Heart left ventricle (tissue), 16 donors: ENCODE data around the gene COA6. TPM values are rescaled to one million over a fixed set of nuclear protein-coding genes. Genes with fewer than 3 reads are reported as not detected.
"Not testable (repeated sequence)": the region's sequence is repeated elsewhere in the genome, so short reads cannot be mapped to it uniquely, and the experiment has no call there.

Experiments
- ATAC-seq, 4 donors: fragments of 200-7000 bp; cut with Tn5 transposase; one replicate each; pipeline ENCODE4 v1.9.1; 2020 to 2022; ENCODE audit warnings: moderate library complexity in 4 of 4, mild to moderate bottlenecking in 3 of 4, moderate number of reproducible peaks in 1 of 4
- DNase-seq, 5 donors: peaks; one replicate each; pipeline ENCODE4 v3.0.0-alpha.2; 2020
- H3K27ac ChIP-seq, 12 donors: fragments of 200-600 bp; sonication (generic) in 4 of 12; one replicate each; pipeline versions ENCODE4 v1.5.0 to v1.8.0; 2016 to 2022; ENCODE audit warnings: mild to moderate bottlenecking in 2 of 12
- H3K27me3 ChIP-seq, 9 donors: fragments of 200-600 bp; sonication (generic) in 2 of 9; one replicate each; pipeline versions ENCODE4 v1.5.1 to v1.8.0; 2016 to 2022; ENCODE audit warnings: mild to moderate bottlenecking in 3 of 9
- H3K36me3 ChIP-seq, 9 donors: fragments of 200-600 bp; sonication (generic) in 2 of 9; one replicate each; pipeline versions ENCODE4 v1.5.0 to v1.8.0; 2018 to 2022; ENCODE audit warnings: mild to moderate bottlenecking in 2 of 9
- H3K4me1 ChIP-seq, 12 donors: fragments of 200-600 bp; sonication (generic) in 4 of 12; one replicate each; pipeline versions ENCODE4 v1.5.0 to v1.8.0; 2016 to 2022; ENCODE audit warnings: mild to moderate bottlenecking in 3 of 12
- H3K4me3 ChIP-seq, 12 donors: fragments of 200-600 bp; sonication (generic) in 4 of 12; one replicate each; pipeline versions ENCODE4 v1.5.0 to v1.8.0; 2017 to 2022; ENCODE audit warnings: mild to moderate bottlenecking in 9 of 12, moderate library complexity in 4 of 12
- H3K9me3 ChIP-seq, 12 donors: fragments of 200-600 bp; sonication (generic) in 4 of 12; one replicate each; pipeline versions ENCODE4 v1.5.0 to v1.8.0; 2016 to 2022; ENCODE audit warnings: mild to moderate bottlenecking in 1 of 12
- CTCF ChIP-seq, 12 donors: fragments of 200-600 bp; sonication (generic) in 4 of 12; IDR thresholded peaks; one replicate each; pipeline versions ENCODE4 v1.5.0 to v1.8.0; 2018 to 2022; ENCODE audit warnings: antibody characterized with exemption in 12 of 12, mild to moderate bottlenecking in 5 of 12
- POLR2A ChIP-seq, 2 donors: fragments of 450-650 bp; IDR thresholded peaks; one replicate each; pipeline ENCODE4 v1.6.1; 2017; ENCODE audit warnings: antibody characterized with exemption in 2 of 2, mild to moderate bottlenecking in 2 of 2, moderate library complexity in 2 of 2
- WGBS, 4 donors: extraction: QIAGEN DNeasy Blood & Tissue Kit in 2 of 4; methylation state at CpG; one replicate each; pipeline versions ENCODE4 v1.1.5 to v1.1.7; 2013 to 2018; 5-methylcytosine and 5-hydroxymethylcytosine counted together
- intact Hi-C, 10 donors: fragments of 100-400 bp; cut with DNase I; formaldehyde crosslinking; loops; one replicate each; pipeline versions ENCODE4 v1.11.1 to v1.14.2; 2022
- polyA plus RNA-seq, 2 donors: library from polyadenylated mRNA; stranded (reverse); fragments of 200-250 nt; gene quantifications; one replicate each; pipeline ENCODE4 v1.2.3, GENCODE V29; 2013
- total RNA-seq, 9 donors: library from RNA; depleted of rRNA in 2 of 9; stranded (reverse); fragments of >200 nt in 2 of 9; fragmentation: NEBNext Ultra II Directional in 3 of 9; extraction: Animal tissue kit (Norgen Biotek cat#: 25700) in 3 of 9; gene quantifications; one replicate each; pipeline versions ENCODE4 v1.1.0 to v1.2.4, GENCODE V29; 2016 to 2023
- donor health status: ischemic (EF 13 %, LVEDD 7.1; RV severe dilation, severe dysfunction).
- donor health status: healthy with polysubstance abuse.
- donor health status: DM: no; HTN: yes; CAD: no.
- donor health status: DM: no; HTN: no; CAD: no.
- donor health status: ischemic (EF 25% LVEDD 6.9; RV normal size, moderate dysfunction).
- donor health status: ischemic (EF 25% LVEDD 5.7; RV mildly dilated, moderate dysfunction).
- donor health status: healthy.
- donor health status: DM: yes; HTN: yes; CAD: no.
- donor health status: ischemic (EF 35%, LVEDD 5.7; RV mildly dilated, moderate dysfunction).
- donor health status: nonischemic (EF 11% LVEDD 7.7; RV severe dilation, severe dysfunction).
- donor health status: DM: yes; HTN: yes; CAD: no.
- donor health status: PGD.
- donor health status: ischemic (EF 29% LVEDD 5.4; RV normal size, mild dysfunction).
- donor health status: nonischemic (EF 23%, LVEDD 6.1; RV moderate dilation, normal function).

Gene COA6
- total and polyA plus RNA-seq, 11 donors, result 25.5 to 133 (median 33.3) TPM

DNA sequence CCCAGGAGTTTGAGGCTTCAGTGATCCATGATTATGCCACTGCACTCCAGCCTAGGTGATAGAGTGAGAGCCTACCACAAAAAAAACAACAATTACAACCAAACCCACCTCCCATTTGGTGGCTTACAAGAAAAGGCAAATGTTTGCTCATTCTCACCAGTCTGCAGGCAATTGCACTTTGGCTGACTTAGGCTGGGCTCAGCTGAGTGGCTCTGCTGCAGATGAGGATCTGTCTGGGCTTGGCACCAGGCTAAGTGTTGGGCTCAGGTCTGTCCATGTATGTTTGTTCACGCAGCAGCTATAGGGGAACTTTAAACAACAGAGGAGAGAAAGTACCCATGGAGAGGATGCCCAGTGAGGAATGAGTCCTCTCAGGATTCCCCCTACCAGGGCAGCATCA, 28.0 kb upstream of the COA6 start:
- Histone ChIP-seq H3K4me3 (no peak overlapping the region), H3K36me3 (no peaks in the 10 kb centered on the region), H3K27ac (no peak overlapping the region), H3K9me3 (peaks cover 0 to 13% (median 0%) of the 10 kb centered on the region in 12 donors), H3K27me3 (peaks cover 0 to 18% (median 0%) of the 10 kb centered on the region in 9 donors), H3K4me1 (no peaks in the 10 kb centered on the region)
- intact Hi-C loops, result no loop called here
- DNase-seq (no peak), ATAC-seq (no peak)
- WGBS, 4 donors, result 88 to 100% (median 98%) methylated on average over 1 of the region's 1 CpG
- TF ChIP-seq POLR2A (IDR thresholded peaks at IDR 0.05), result no peak
- no peak for TF ChIP-seq CTCF (IDR thresholded peaks at IDR 0.05)

GRCh38 chr1:234348964-234349363, 24.3 kb upstream of the COA6 start:
- no peaks in the 10 kb centered on the region for H3K36me3 ChIP-seq
- H3K27me3 ChIP-seq, result peaks cover 0 to 18% (median 0%) of the 10 kb centered on the region in 9 donors
- no peak overlapping the region for H3K27ac ChIP-seq
- no peak for TF ChIP-seq CTCF (IDR thresholded peaks at IDR 0.05)
- ATAC-seq (no peak), DNase-seq (no peak)
- 47 to 65% (median 54%) methylated on average over 4 of the region's 4 CpGs for WGBS, 4 donors
- H3K4me3 ChIP-seq, result no peak overlapping the region
- peaks cover 0 to 9% (median 0%) of the 10 kb centered on the region in 12 donors for H3K9me3 ChIP-seq
- intact Hi-C loops, result loop anchor here in 1 of 10 donors (2.0 kb wide), 1 partner anchor 46 kb away; no protein-coding TSS in a partner anchor
- no peaks in the 10 kb centered on the region for H3K4me1 ChIP-seq

DNA sequence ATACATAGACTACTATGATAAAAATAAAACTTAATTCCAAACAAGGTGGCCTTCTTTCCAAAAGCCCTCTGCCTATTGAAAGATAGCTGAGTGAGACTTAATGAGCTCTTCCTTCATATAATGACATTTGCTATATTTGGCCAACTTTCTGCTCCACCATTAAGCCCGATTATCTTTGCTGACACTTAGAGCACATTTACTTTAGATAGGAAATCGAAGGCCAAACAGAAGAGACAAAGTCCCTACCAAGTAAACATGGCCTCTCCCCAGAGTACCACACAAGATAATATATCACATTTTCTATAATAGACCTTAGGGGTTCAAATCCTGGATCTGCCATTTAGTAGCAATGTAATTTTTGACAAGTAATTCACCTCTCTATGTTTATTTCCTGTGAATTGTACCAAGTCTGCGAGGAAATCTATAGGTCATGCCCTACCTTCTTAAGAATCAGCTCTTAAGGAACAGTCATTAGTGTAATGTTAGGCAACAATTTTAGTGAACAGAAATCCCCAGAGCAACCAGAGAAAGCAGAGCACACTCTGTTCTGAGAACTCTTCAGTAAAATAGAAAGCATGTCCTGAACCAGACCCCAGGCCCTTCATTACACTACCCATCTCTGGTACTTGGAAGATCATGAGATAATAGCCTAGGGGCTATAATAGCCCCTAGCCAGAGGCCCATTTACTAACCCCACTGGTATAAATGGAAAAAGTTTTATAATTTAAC, 17.3 kb upstream of the COA6 start:
- TF ChIP-seq POLR2A (IDR thresholded peaks at IDR 0.05) (no peak), CTCF (IDR thresholded peaks at IDR 0.05) (no peak)
- 61 to 78% (median 72%) methylated on average over 3 of the region's 3 CpGs for WGBS, 4 donors
- Histone ChIP-seq H3K9me3 (peaks cover 0 to 5% (median 0%) of the 10 kb centered on the region in 12 donors), H3K27ac (no peak overlapping the region), H3K4me3 (no peak overlapping the region), H3K4me1 (no peaks in the 10 kb centered on the region), H3K27me3 (peaks cover 0 to 25% (median 0%) of the 10 kb centered on the region in 9 donors), H3K36me3 (no peaks in the 10 kb centered on the region)
- intact Hi-C loops, result no loop called here
- ATAC-seq (no peak), DNase-seq (no peak)

- H3K36me3 ChIP-seq, intact Hi-C loops, H3K4me1 ChIP-seq, H3K9me3 ChIP-seq, H3K27ac ChIP-seq: not testable (repeated sequence)
- peaks cover 0 to 25% (median 0%) of the 10 kb centered on the region in 9 donors for H3K27me3 ChIP-seq
- H3K4me3 ChIP-seq, result peak overlapping the region in 8 of 12 donors; percentile 24 to 42 (median 32)
- ATAC-seq (peak in 2 of 4 donors; percentile 33 to 61), DNase-seq (peak in 1 of 5 donors; percentile 63)
- WGBS, 4 donors, result 45 to 60% (median 51%) methylated on average over 35 of the region's 35 CpGs
These were observed 16.5 kb upstream of the COA6 start for GRCh38 chr1:234356615-234357269.
